GM12878 (cell line): ENCODE results near the gene MYB. TPM values are rescaled to one million over a fixed set of nuclear protein-coding genes. Genes with fewer than 3 reads are reported as not detected.

ENCODE experiments used
- ATAC-seq: fragments of 200-7000 bp; cut with Tn5 transposase; 3 replicates; pipeline ENCODE4 v1.9.1; 2020; ENCODE audit warnings: mild to moderate bottlenecking, moderate library complexity
- BruUV-seq: library from RNA; stranded (reverse); fragments of 400-500 nt; replicated peaks from 2 replicates; lab custom pipeline; 2021; lab: Mats Ljungman, UMichigan
- CTCF ChIA-PET: fragments of 300-600 bp; sonication (Branson Sonifier 250); formaldehyde crosslinking; extraction: SDS; loops from one replicate; lab custom pipeline; 2021; ENCODE audit warnings: inconsistent platforms; lab: Yijun Ruan, JAX
- POLR2A ChIA-PET: fragments of 350-600 bp; formaldehyde crosslinking; extraction: SDS; loops from one replicate; lab custom pipeline; 2021; ENCODE audit warnings: inconsistent platforms; lab: Charles Lee
- RAD21 ChIA-PET: fragments of 300-600 bp; sonication (Branson Sonifier 250); formaldehyde crosslinking; loops from one replicate; lab custom pipeline; 2023; ENCODE audit warnings: antibody characterized with exemption; ENCODE audit not compliant: unreplicated experiment; lab: Charles Lee
- SMC1A ChIA-PET: fragments of 300-600 bp; sonication (Branson Sonifier 250); formaldehyde crosslinking; loops from one replicate; lab custom pipeline; 2023; ENCODE audit not compliant: unreplicated experiment, uncharacterized antibody; lab: Charles Lee
- DNase-seq: peaks from one replicate; pipeline ENCODE4 v3.0.0-alpha.2; 2011; ENCODE audit warnings: low read depth, low spot score
- FAIRE-seq: peaks from 3 replicates; lab custom pipeline; 2011; peaks lifted over from hg19 to GRCh38; lab: Jason Lieb, UNC
- H2AFZ ChIP-seq: 2 replicates; pipeline ENCODE4 v1.6.0; 2011; ENCODE audit warnings: low read depth, low read length, control low read depth; ENCODE audit not compliant: control insufficient read depth
- H3K27ac ChIP-seq: 2 replicates; pipeline ENCODE4 v1.5.1; 2011; ENCODE audit warnings: control low read depth; ENCODE audit not compliant: control insufficient read depth, insufficient read depth
- H3K27me3 ChIP-seq, 2 experiments: replicated peaks in 1 of 2; 2 replicates each; pipeline versions ENCODE4 v1.6.0 to v1.6.1; 2011; ENCODE audit warnings: low read length in 1 of 2; ENCODE audit not compliant: control insufficient read depth in 2 of 2, insufficient read depth in 2 of 2
- H3K36me3 ChIP-seq, 2 experiments: 2 replicates each; pipeline ENCODE4 v1.5.1; 2011; ENCODE audit warnings: low read length in 1 of 2; ENCODE audit not compliant: control insufficient read depth in 2 of 2, insufficient read depth in 2 of 2
- H3K4me1 ChIP-seq: 2 replicates; pipeline ENCODE4 v1.6.1; 2011; ENCODE audit warnings: mild to moderate bottlenecking, low read length, moderate library complexity, mixed read lengths; ENCODE audit not compliant: control insufficient read depth, insufficient read depth
- H3K4me2 ChIP-seq: 2 replicates; pipeline ENCODE4 v1.6.0; 2011; ENCODE audit warnings: control low read depth; ENCODE audit not compliant: control insufficient read depth, insufficient read depth
- H3K4me3 ChIP-seq: fragments of 200-600 bp; sonication (generic); 2 replicates; pipeline ENCODE4 v1.5.1; 2016
- H3K79me2 ChIP-seq: 2 replicates; pipeline ENCODE4 v1.6.0; 2011; ENCODE audit warnings: low read length; ENCODE audit not compliant: control insufficient read depth, insufficient read depth
- H3K9ac ChIP-seq: 2 replicates; pipeline ENCODE4 v1.8.0; 2011; ENCODE audit warnings: low read length, control low read depth, mixed read lengths; ENCODE audit not compliant: control insufficient read depth, insufficient read depth
- H3K9me3 ChIP-seq: replicated peaks from 3 replicates; pipeline ENCODE4 v1.5.1; 2011; ENCODE audit warnings: mild to moderate bottlenecking, low read length; ENCODE audit not compliant: control insufficient read depth, insufficient read depth
- H4K20me1 ChIP-seq: 2 replicates; pipeline ENCODE4 v1.6.0; 2011; ENCODE audit not compliant: control insufficient read depth, insufficient read depth
- CBX5 ChIP-seq: sonication (generic); IDR thresholded peaks from 2 replicates; pipeline ENCODE4 v1.6.1; 2016; ENCODE audit warnings: low read depth, moderate library complexity, mild to moderate bottlenecking, inconsistent platforms
- CEBPB ChIP-seq, 2 experiments: fragments of 150-350 bp in 1 of 2; IDR thresholded peaks; 2 replicates each; pipeline ENCODE4 v1.6.1; 2012 to 2014; ENCODE audit warnings: low read depth in 2 of 2, low read length in 2 of 2, borderline replicate concordance in 1 of 2, inconsistent platforms in 1 of 2
- E2F8 ChIP-seq: fragments of 450-650 bp; IDR thresholded peaks from 2 replicates; pipeline ENCODE4 v1.6.1; 2018; ENCODE audit warnings: mild to moderate bottlenecking, low read depth, moderate library complexity; ENCODE audit not compliant: partially characterized antibody
- HDAC6 ChIP-seq: fragments of 200-600 bp; sonication (generic); IDR thresholded peaks from one replicate; pipeline ENCODE4 v1.8.0; 2017; ENCODE audit warnings: antibody characterized with exemption; ENCODE audit not compliant: unreplicated experiment
- IKZF1 ChIP-seq: fragments of 450-650 bp; conservative IDR thresholded peaks from 2 replicates; pipeline ENCODE4 v1.6.1; 2017; ENCODE audit warnings: antibody characterized with exemption, mild to moderate bottlenecking
- IKZF2 ChIP-seq, 2 experiments: fragments of 450-650 bp; IDR thresholded peaks; 2 replicates each; pipeline ENCODE4 v1.6.1; 2017; ENCODE audit warnings: mild to moderate bottlenecking in 2 of 2, moderate library complexity in 2 of 2
- PAX5 ChIP-seq: IDR thresholded peaks from 2 replicates; pipeline ENCODE4 v1.6.1; 2011; ENCODE audit warnings: low read depth, low read length, borderline replicate concordance
- PBX3 ChIP-seq: IDR thresholded peaks from 2 replicates; pipeline ENCODE4 v1.6.1; 2011; ENCODE audit warnings: mild to moderate bottlenecking, low read depth, low read length, moderate library complexity; ENCODE audit not compliant: insufficient replicate concordance
- PKNOX1 ChIP-seq: fragments of 450-650 bp; IDR thresholded peaks from 2 replicates; pipeline ENCODE4 v1.6.1; 2016; ENCODE audit warnings: mild to moderate bottlenecking
- SMARCA5 ChIP-seq: fragments of 450-650 bp; IDR thresholded peaks from 2 replicates; pipeline ENCODE4 v1.6.1; 2017; ENCODE audit warnings: mild to moderate bottlenecking
- SRF ChIP-seq, 2 experiments: IDR thresholded peaks; 2 replicates each; pipeline ENCODE4 v1.6.1; 2011; ENCODE audit warnings: low read depth in 2 of 2, low read length in 2 of 2, mild to moderate bottlenecking in 1 of 2, moderate library complexity in 1 of 2
- ZNF24 ChIP-seq: fragments of 450-650 bp; IDR thresholded peaks from 2 replicates; pipeline ENCODE4 v1.6.1; 2017; ENCODE audit warnings: antibody characterized with exemption, mild to moderate bottlenecking
- ZNF592 ChIP-seq: fragments of 450-650 bp; IDR thresholded peaks from 2 replicates; pipeline ENCODE4 v1.6.1; 2017; ENCODE audit warnings: mild to moderate bottlenecking, moderate library complexity
- WGBS: methylation state at CpG from one replicate; pipeline ENCODE4 v1.1.6; 2016; ENCODE audit warnings: low lambda C conversion rate; ENCODE audit not compliant: insufficient replicate concordance, insufficient coverage; ENCODE audit errors: missing lambda C conversion rate; 5-methylcytosine and 5-hydroxymethylcytosine counted together
- in situ Hi-C: fragments of 300-500 bp; cut with MboI; formaldehyde crosslinking; loops from 9 replicates; pipeline ENCODE4 v1.14.3; 2018; ENCODE audit warnings: mixed read lengths
- intact Hi-C: fragments of 100-400 bp; cut with micrococcal nuclease; formaldehyde crosslinking; loops from one replicate; pipeline ENCODE4 v1.14.2; 2022; ENCODE audit not compliant: unreplicated experiment
- polyA plus RNA-seq, 11 experiments: library from polyadenylated mRNA; depleted of rRNA in 4 of 11; unstranded in 6 of 11; stranded (reverse) in 5 of 11; fragments of >200 nt; fragmentation: Nextera tagmentation in 4 of 11; fragmentation: Illumina TruSeq in 1 of 11; extraction: Ambion mirVana in 4 of 11; extraction: Trizol in 1 of 11; gene quantifications; 1 replicate in 1 of 11; 2 replicates in 10 of 11; pipeline versions ENCODE4 v1.2.1 to v1.2.3, GENCODE V29; 2011 to 2016; ENCODE audit warnings: inconsistent platforms in 2 of 11, missing spikeins in 2 of 11, low read depth in 1 of 11
- total RNA-seq, 4 experiments: library from RNA; depleted of rRNA in 3 of 4; stranded (reverse); fragments of >200 nt in 3 of 4; fragmentation: Illumina TruSeq in 1 of 4; extraction: Trizol in 1 of 4; gene quantifications; 2 replicates each; pipeline versions ENCODE4 v1.2.1 to v1.2.3, GENCODE V29; 2013 to 2021

The MYB gene
- total and polyA plus RNA-seq, 10 of the 15 experiments (the other 5 are each of a cell fraction or from before 2014, with no cell fraction given) = 7.0 to 29.8 (median 21.5) TPM

- H3K4me2 ChIP-seq = no peak overlapping the region; the same call in 1 of the 2 replicates
- H3K79me2 ChIP-seq = no peaks in the 10 kb centered on the region
- intact Hi-C loops (no loop called here), in situ Hi-C loops (no loop called here)
- CTCF ChIA-PET = interaction anchor here (0.6 to 7.2 kb wide), 6 partner anchors 8 to 201 kb away, joined by 3 to 128 read pairs (median 4); partner anchors contain the start of gene MYB
- H3K9ac ChIP-seq = no peak overlapping the region
- no peaks in the 10 kb centered on the region for H4K20me1 ChIP-seq
- DNase-seq (no peak), FAIRE-seq (no peak), ATAC-seq (no peak)
- H3K4me3 ChIP-seq = peak overlapping the region; percentile 33; the same call in 1 of the 2 replicates
- RAD21 ChIA-PET = interaction anchor here (0.6 to 5.0 kb wide), 5 partner anchors 9 to 19 kb away, joined by 3 to 98 read pairs (median 3); partner anchors contain the start of gene MYB
- BruUV-seq = no TSS peak
- peak overlapping the region; percentile 30; the same call in 1 of the 2 replicates for H3K27ac ChIP-seq
- H3K36me3 ChIP-seq = no peaks in the 10 kb centered on the region
- peak overlapping the region; percentile 20; the same call in 1 of the 2 replicates for H2AFZ ChIP-seq
- no peaks in the 10 kb centered on the region for H3K9me3 ChIP-seq
- H3K27me3 ChIP-seq = no peaks in the 10 kb centered on the region
- POLR2A ChIA-PET = interaction anchor here (0.6 to 5.4 kb wide), 3 partner anchors 14 to 18 kb away, joined by 5 to 52 read pairs (median 24); partner anchors contain the start of gene MYB
- WGBS = 60% methylated on average over 2 of the region's 2 CpGs
- no peak for TF ChIP-seq ZNF592
- peak; percentile 59 for TF ChIP-seq PKNOX1
- no peak for TF ChIP-seq SRF (IDR thresholded peaks at IDR 0.05; ENCODE audit: low read depth in 2 of 2, low read length in 2 of 2)
- TF ChIP-seq CBX5 = no peak
- TF ChIP-seq E2F8 = no peak
- TF ChIP-seq PAX5 = no peak
- peak; percentile 40 for TF ChIP-seq PBX3
- TF ChIP-seq ZNF24 = no peak
- 0 out of 2 replicates have a peak, but pooled peaks have one; percentile 20 for TF ChIP-seq IKZF1
- TF ChIP-seq SMARCA5 = no peak
- no peak for TF ChIP-seq IKZF2 (IDR thresholded peaks at IDR 0.05)
- TF ChIP-seq CEBPB (IDR thresholded peaks at IDR 0.05; ENCODE audit: borderline replicate concordance in 1 of 2, low read depth in 2 of 2, low read length in 2 of 2) = 0 out of 4 replicates have a peak, but pooled peaks of 1 of the 2 experiments have one; percentile 6
- no peak for TF ChIP-seq HDAC6
- SMC1A ChIA-PET = interaction anchor here (1.4 to 4.5 kb wide), 5 partner anchors 10 to 23 kb away, joined by 3 to 55 read pairs (median 11); partner anchors contain the start of gene MYB
- peaks cover 25% of the 10 kb centered on the region for H3K4me1 ChIP-seq
Observed at GRCh38 chr6:135165031-135165430, 16.1 kb upstream of the MYB start.
